Neural progenitor cell (in vitro differentiated cells): ENCODE data around the gene NLGN2.

ENCODE experiments used
- EZH2 ChIP-seq: fragments of 200-600 bp; sonication (generic); IDR thresholded peaks from 2 replicates; pipeline ENCODE4 v1.6.1; 2017; ENCODE audit warnings: antibody characterized with exemption, mild to moderate bottlenecking, moderate library complexity
- EZH2phosphoT487 ChIP-seq: fragments of 200-600 bp; sonication (generic); IDR thresholded peaks from 2 replicates; pipeline ENCODE4 v1.6.1; 2017; ENCODE audit warnings: antibody characterized with exemption
- TF ChIP-seq, protein P1 (sequence below): fragments of 200-600 bp; sonication (generic); IDR thresholded peaks from 2 replicates; pipeline ENCODE4 v1.5.1; 2017; ENCODE audit warnings: antibody characterized with exemption, mild to moderate bottlenecking

DNA sequence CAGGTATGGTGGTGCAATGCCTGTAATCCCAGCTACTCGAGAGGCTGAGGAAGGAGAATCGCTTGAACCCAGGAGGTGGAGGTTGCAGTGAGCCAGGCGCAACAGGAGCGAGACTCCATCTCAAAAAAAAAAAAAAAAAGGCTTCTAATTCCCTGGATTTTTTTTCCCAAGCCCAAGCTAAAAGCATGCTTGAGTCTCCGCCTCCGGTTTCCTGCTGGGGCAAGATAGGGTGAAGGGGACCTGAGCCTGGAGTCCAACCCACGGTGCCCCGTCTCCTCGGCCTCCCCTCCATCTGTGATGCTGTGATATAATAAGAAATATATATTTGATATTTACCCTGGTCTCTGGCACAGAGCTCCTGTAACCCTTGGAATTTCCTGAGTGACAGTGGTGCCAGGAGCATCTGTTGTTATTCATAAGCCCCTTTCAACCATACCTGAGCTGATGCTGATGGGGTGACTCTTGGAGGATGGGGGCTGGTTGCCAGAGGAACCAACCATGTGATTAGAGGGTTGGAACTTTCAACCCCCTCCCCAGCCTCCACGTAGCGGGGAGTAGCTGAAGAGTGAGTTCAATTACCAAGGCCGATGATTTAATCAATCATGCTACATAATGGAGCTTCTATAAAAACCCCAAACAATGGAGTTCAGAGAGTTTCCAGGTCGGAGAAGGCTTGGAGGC, 39.6 kb upstream of the NLGN2 start:
- TF ChIP-seq, protein P1, sequence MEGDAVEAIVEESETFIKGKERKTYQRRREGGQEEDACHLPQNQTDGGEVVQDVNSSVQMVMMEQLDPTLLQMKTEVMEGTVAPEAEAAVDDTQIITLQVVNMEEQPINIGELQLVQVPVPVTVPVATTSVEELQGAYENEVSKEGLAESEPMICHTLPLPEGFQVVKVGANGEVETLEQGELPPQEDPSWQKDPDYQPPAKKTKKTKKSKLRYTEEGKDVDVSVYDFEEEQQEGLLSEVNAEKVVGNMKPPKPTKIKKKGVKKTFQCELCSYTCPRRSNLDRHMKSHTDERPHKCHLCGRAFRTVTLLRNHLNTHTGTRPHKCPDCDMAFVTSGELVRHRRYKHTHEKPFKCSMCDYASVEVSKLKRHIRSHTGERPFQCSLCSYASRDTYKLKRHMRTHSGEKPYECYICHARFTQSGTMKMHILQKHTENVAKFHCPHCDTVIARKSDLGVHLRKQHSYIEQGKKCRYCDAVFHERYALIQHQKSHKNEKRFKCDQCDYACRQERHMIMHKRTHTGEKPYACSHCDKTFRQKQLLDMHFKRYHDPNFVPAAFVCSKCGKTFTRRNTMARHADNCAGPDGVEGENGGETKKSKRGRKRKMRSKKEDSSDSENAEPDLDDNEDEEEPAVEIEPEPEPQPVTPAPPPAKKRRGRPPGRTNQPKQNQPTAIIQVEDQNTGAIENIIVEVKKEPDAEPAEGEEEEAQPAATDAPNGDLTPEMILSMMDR, result no peak
- TF ChIP-seq EZH2 (no peak), EZH2phosphoT487 (no peak)
